ENCODE data around the gene USP27X.

USP27X gene

DNA sequence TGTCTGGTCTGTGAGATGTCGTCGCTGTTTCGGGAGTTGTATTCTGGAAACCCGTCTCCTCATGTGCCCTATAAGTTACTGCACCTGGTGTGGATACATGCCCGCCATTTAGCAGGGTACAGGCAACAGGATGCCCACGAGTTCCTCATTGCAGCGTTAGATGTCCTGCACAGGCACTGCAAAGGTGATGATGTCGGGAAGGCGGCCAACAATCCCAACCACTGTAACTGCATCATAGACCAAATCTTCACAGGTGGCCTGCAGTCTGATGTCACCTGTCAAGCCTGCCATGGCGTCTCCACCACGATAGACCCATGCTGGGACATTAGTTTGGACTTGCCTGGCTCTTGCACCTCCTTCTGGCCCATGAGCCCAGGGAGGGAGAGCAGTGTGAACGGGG lies 1.4 kb downstream of the USP27X start:
- no peak for FAIRE-seq
- no peak for DNase-seq (ENCODE audit: insufficient read length, low spot score)

DNA sequence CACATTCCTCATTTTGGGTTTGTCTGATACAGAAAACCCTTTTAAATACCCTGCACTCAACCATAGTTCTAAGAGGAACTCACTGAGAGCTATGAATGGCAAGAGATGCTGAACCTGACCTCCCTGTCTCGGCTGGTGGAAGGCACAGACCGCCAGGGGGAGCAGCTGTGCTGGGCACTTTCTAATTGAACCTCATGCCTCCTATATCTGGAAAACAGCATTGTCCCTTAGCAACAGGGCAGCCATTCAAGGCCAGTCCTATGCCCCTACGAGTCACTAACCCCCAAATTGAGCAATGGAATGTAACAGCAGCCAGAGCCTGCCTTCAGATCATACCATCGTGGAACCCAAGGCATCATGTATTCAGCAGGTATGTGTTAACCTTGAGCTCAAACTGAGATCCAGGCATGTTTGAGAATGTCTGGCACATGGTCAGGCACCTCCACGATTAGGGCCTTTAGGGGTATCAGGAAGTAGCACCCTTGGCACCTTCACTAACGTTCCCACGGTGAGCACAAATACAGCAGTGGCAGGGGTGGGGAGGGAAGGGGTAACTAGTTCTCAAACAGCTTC lies 5.1 kb downstream of the USP27X start:
- no peak for FAIRE-seq

DNA sequence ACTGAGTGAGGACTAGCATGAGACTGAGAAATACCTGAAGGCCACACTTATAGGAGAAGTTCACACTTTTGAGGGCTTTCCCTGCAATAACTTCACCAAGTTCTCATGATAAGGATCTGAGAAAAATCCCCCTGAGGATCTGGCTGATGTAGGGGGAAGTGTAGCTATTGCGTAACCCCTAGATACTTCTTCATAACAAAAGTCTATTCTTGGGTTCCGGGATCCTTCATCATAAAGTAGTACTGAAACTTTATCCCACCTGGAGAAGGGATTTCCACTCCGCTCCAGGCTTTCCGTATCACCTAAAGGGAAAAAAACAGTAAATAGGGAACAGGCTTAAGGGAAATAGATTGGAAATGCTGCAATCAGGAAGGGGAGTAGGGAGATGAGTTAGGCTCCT lies 13.3 kb downstream of the USP27X start:
- DNase-seq (ENCODE audit: insufficient read length, low spot score) (no peak), FAIRE-seq (no peak)

More for the DNA sequence above, 5.1 kb downstream of the USP27X start:
- peak; percentile 18 for DNase-seq (ENCODE audit: insufficient read length, low spot score)

DNA sequence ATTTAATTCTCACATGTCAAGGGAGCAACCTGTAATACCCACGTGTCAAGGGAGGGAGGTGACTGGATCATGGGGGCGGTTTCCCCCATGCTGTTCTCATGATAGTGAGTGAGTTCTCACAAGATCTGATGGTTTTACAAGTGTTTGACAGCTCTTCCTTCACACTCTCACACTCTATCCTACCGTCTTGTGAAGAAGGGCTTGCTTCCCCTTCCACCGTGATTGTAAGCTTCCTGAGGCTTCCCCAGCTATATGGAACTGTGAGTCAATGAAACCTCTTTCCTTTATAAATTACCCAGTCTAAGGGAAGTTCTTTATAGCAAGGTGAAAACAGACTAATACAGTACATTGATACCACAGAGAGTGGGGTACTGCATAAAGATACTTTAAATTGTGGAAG lies 17.7 kb downstream of the USP27X start:
- FAIRE-seq: no peak
- DNase-seq (ENCODE audit: insufficient read length, low spot score): no peak

DNA sequence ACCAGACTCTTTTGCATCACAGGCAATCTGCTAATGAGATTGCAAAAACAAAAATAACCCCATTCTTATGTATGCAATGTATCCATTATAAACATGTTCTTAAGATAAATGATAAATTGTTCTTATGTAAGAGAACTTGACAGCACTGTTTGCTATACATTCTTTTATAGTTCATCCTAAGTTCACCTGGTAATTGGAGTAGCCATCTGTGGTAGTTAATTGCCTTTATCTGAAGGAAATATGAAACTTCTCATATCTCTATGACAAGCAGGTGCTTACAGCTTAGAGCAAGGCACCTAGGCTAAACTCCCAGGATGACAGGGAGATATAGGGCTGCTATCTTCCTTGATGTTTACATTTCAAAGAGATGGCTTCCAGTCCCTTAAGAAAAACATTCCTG lies 21.8 kb downstream of the USP27X start:
- FAIRE-seq: no peak
- no peak for DNase-seq (ENCODE audit: insufficient read length, low spot score)

DNA sequence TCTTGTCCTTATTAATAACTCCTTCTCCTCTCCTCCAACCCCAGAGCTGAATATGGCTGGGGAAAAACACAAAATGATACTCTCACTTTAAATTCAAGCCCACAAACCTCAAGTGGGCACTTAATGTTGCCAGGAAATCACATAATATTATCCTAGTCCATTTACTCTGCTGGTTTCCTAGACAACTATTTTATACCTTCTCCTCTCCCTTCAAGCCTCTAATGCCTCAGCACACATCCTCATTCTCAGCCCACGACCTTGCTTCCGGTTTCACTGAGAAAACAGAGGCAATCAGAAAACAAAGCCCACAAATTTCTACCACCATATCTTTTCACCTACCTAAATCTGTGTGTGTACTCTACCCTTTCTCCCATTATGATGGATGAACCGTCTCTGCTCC lies 31.1 kb downstream of the USP27X start:
- no peak for FAIRE-seq

DNA sequence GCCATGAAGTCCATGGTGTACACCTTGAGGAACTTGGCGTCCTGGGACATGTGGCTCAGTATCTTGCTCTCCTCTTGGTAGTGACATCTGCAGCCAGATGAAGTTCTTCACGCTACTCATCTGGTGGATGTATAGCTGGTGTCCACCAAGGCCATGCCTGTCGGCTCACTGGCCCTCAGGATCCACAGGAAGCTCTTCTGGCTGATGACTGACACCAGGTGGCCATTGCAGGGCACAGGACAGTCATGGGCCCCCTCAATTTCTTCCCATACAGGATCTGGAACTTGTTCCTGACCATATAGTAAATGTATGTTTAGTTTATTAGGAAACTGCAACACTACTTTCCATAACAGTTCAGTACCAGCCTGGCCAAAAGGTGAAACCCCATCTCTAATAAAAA lies 32.8 kb downstream of the USP27X start:
- no peak for FAIRE-seq
- DNase-seq (ENCODE audit: insufficient read length, low spot score): no peak

More for the DNA sequence above, 31.1 kb downstream of the USP27X start:
- DNase-seq (ENCODE audit: insufficient read length, low spot score): no peak

DNA sequence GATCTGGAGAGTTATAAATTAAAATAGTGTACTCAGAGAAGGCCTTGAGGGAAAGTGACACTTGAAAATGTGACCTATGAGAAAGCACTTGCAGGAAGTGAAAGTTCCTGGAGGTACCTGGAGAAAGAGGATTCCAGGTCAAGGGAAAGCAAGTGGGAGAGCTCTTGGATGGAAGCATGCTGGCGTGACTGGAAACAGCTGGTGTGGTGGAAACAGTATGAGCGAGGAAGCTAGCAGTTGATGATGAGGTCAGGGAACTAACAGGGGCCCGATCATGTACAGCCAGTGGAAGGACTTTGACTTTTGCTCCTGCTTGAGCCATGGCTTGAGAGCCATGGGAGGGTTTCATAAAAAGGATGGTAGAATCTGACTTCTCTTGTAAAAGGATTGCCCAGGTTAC lies 33.6 kb downstream of the USP27X start:
- FAIRE-seq (no peak), DNase-seq (ENCODE audit: insufficient read length, low spot score) (no peak)

DNA sequence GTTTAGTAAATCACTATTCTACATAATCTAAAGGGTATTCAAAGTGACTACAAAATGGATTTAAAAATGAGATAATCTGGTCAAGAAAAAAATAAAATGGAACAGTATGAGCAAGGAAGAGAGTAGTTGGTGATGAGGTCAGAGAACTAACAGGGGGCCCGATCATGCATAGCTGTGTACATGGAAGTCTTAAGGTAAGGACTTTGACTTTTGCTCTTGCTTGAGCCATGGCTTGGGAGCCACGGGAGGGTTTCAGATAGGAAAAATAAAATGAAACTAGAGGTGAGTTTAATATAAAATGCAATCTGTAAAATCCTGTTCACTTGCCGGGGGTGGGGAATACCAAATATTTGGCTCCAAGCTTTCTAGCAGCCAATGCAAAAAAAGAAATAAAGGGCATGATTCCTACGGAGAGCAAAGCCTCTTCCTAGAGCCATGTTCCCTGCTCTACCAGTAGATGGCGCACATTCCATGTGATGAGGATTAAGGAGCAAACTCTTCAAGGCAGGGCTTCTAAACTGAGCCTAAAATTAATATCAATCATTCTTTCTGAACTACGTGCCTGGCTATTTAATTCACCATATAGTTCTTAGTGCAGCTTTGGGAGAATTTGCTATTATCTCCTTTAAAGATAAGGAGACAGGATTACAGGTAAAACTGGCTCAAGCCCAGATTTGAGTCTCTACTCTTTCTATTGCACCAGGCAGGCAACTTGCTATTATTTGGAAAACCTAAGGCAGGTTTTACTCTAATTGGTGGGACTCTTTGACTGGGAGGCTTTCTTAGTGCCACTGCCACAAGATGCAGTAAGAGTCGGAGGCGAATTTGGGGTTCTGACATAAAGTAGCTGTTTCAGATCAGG lies 36.3 kb downstream of the USP27X start:
- DNase-seq (ENCODE audit: insufficient read length, low spot score): peak; percentile 15
- no peak for FAIRE-seq

DNA sequence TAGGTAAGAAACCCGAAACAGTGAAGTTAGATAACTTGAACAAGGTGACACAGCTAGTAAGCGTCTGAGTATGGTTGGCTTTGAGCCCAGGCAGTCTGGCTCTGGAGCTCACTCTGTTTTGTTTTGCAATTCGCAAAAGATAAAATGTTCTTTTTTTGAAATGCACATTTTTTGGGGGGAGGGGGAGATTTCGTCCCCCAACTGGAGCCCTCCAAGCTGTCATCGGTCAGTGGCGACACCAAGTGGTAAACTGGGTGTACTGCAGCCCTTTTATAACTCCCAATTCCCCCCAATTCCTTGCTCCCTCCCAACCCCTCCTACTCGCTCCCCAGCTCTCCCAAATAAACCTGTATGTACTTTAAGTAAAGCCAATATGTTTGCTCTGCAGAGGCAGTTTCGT lies 40.3 kb downstream of the USP27X start:
- FAIRE-seq (no peak), DNase-seq (ENCODE audit: insufficient read length, low spot score) (peak; percentile 4)

DNA sequence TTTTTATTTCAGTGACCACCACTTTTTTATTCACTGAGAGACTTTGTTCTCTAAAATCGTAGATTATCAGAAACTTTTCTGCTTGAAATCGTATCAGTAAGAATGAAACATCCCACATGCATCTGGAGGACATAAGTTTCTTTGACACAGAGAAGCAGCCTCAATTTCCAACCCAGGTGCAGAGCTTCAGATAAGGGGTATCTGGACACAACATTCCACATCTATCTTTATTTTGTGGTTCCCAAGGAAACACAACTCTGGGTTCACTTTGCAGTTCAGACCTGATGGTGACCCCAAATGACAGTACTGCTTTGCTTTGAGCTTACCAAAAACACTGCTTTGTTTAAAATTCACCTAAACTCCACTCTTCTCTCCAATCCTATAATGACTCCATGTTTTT lies 41.8 kb downstream of the USP27X start:
- FAIRE-seq (no peak), DNase-seq (ENCODE audit: insufficient read length, low spot score) (no peak)

DNA sequence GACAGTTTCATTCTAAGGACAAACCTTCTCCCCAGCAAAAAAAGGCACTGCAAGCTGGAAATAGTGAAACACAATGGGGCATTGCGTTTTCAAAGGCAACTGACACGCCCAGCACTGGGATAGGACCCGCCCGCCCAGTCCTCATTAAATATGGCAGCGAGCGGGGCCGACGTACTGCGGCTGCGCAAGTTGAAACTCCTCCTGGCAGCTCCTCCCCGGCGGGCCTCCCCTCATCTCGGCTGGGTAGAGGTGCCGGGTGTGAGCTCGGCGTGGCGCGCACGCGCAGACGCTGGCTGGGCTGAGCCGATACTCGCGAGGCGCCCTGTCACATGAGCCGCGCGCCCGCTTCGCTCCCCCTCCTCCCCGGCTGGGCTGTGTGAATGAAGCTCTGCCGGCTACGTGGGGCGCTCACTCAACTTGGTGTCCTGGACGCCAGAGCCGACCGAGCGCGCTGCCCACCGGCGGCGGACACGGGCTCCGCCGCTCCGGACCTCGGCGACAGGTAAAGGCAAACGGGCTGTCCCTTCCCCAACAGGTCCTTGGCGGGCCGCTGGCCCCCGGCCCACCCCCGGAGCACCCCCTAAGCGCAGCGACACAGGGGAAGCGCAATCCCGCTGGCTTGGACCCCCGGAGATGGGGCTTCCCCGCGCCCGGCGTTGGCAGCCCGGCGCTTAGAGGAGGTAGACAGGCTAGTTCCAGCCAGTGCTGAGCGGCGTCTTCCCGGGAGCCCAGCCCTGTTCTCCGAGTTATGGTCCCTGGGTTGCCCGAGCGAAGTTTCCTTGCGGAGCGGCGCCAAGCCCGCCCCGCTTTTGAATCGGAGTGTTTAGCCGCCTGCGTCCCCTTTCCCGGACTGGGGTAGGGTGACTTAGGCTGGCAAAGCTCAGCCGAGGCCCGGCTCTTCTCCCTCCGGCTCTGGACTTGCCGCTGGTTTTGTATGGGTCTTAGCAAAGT lies 43.3 kb downstream of the USP27X start, which contains the start of gene CLCN5:
Gene CLCN5, plus strand, starts transcription at position 306 of the 951 bp plus-strand sequence. CDS start 2,703 bp downstream, outside the sequence.
- peak; percentile 78 for DNase-seq (ENCODE audit: insufficient read length, low spot score)
- peak; percentile 57 for FAIRE-seq

DNA sequence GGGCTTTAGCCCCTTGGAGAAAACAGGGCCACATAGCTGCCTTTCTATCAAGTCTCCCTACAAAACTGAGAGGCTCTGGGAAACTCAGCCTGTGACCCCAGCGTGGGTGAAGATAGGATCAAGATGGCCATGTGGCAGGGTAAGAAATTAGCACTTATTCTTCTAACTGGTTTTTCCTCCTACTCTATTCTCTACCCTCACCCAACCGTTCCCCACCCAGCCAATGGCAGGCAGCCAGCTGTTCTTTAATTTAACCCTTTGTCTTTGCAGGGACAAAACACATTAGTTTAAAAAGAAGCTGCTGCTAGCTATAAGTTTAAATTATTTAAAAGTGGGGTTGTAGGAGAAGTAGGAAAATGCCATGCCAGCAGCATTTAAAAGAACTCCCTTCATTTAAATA lies 45.9 kb downstream of the USP27X start:
- FAIRE-seq: no peak
- no peak for DNase-seq (ENCODE audit: insufficient read length, low spot score)

DNA sequence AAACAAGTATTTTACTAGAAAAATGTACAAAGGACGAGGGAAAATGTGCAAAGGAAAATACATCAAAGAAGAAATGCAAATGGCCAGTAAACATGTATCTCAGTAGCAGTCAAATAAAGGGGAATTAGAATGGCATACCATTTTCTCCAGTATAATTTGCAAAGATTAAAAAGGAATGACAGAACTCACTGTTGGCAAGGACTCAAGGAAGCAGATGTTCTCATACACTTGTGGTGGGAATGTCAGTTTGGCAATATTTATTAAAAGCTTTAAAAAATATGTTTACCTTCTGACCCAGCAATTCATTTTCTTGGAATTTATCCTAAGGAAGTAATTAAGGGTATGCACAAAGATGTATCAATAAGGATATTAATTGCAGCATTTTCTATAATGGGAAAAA lies 50.8 kb downstream of the USP27X start:
- DNase-seq (ENCODE audit: insufficient read length, low spot score) (no peak), FAIRE-seq (no peak)

Measured in HTR-8/SVneo (cell line).